Cardiac ventricle fibroblast (primary cell): ENCODE measurements around the gene KRTAP12-3. TPM values are rescaled to one million over a fixed set of nuclear protein-coding genes. Genes with fewer than 3 reads are reported as not detected.

ENCODE experiments used
- total RNA-seq: library from RNA; depleted of rRNA; stranded (reverse); fragments of >200 nt; gene quantifications from 2 replicates; pipeline ENCODE4 v1.2.3, GENCODE V29; 2015

Gene KRTAP12-3, protein sequence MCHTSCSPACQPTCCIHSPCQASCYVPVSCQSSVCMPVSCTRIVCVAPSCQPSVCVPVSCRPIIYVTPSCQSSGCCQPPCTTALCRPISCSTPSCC
- total RNA-seq = not detected in 2 replicates

DNA sequence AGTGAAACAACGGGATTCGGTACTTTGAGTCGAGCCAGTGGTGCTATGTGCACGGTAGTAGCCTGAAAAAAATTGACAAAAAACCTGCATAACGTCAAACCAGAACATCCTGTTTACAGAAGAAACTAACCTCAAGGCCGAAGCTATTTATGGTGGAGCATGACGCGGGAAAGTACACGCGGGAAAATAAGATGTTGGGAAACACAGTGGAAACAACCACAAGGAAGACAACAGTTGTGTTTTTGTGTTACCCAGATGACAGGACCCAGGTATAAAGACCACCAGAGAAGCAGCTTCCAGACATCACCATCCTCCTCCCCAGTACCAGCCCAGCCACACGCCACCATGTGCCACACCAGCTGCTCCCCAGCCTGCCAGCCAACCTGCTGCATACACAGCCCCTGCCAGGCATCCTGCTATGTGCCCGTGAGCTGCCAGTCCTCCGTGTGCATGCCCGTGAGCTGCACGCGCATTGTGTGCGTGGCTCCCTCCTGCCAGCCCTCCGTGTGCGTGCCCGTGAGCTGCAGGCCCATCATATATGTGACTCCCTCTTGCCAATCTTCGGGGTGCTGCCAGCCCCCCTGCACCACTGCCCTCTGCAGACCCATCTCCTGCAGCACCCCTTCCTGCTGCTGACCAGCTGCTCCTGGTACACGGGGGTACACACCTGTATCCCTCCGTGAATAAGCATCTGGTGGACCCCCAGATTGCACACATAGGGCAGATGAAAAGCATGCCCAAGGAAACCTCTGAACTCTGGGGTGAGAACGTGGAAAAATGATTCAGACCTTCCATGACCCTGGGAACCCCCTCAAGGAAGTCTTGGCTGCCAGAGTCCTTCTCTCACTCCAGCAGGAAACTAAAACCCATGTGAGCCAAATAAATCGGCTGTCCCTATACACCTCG, at the start of gene KRTAP12-3:
TSS of gene KRTAP12-3 (plus strand) at position 298 of the 906 bp plus-strand sequence. CDS start at position 346, 48 bp downstream.

GRCh38 chr21:44612029-44612486, 45.7 kb upstream of the KRTAP12-3 start, which contains the start of gene KRTAP10-8:
Gene KRTAP10-8 (plus strand): TSS chr21:44612079. CDS start chr21:44612101, 22 bp downstream.

DNA sequence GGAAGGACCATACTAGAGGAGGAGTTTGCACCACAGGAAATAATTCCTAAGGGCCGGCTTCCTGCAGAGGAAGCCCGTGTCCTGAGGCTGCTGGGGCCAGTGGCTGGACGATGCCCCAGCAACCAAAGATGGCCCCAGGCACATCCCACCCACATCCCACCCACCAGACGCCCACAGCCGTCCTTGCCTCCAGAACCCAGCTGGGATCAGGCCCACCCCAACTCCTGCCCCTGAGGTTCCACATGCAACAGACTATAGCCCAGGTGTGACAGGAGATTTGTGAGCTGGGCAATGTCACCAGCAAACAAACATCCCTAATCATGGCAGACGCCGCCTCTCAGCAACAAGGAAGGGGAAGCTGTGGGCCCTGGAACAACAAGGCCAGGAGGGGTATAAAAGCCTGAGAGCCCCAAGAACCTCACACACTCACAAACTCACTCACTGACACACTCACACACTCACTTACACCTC, 31.0 kb upstream of the KRTAP12-3 start, which contains the start of gene KRTAP10-9:
TSS of gene KRTAP10-9 (plus strand) at position 421 of the 471 bp plus-strand sequence. CDS start 79 bp downstream, outside the sequence.

DNA sequence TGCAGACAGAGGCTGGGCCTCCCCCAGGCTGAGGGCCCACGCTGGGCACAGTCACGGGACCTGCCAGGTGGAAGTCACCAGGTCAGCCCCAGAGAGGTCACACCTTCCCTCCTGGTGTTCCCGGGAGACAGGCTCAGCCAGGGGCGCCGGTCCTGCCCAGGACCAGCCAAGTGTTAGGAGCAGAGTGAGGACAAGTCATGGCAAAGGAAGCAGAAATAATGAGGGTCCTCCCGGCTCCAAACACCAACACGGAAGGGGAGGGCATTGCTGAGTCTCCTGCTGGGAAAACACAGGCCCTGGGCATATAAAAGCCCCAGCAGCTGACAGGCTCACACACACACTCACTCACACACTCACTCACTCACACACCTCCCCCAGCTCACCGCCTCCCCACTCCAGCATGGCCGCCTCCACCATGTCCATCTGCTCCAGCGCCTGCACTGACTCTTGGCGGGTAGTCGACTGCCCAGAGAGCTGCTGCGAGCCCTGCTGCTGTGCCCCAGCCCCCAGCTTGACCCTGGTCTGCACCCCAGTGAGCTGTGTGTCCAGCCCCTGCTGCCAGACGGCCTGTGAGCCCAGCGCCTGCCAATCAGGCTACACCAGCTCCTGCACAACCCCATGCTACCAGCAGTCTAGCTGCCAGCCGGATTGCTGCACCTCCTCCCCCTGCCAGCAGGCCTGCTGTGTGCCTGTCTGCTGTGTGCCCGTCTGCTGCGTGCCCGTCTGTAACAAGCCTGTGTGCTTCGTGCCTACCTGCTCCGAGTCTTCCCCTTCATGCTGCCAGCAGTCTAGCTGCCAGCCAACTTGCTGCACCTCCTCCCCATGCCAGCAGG, 20.5 kb upstream of the KRTAP12-3 start, which contains the start of gene KRTAP10-10:
TSS of gene KRTAP10-10 (plus strand) at position 339 of the 833 bp plus-strand sequence. CDS start at position 401, 62 bp downstream.

DNA sequence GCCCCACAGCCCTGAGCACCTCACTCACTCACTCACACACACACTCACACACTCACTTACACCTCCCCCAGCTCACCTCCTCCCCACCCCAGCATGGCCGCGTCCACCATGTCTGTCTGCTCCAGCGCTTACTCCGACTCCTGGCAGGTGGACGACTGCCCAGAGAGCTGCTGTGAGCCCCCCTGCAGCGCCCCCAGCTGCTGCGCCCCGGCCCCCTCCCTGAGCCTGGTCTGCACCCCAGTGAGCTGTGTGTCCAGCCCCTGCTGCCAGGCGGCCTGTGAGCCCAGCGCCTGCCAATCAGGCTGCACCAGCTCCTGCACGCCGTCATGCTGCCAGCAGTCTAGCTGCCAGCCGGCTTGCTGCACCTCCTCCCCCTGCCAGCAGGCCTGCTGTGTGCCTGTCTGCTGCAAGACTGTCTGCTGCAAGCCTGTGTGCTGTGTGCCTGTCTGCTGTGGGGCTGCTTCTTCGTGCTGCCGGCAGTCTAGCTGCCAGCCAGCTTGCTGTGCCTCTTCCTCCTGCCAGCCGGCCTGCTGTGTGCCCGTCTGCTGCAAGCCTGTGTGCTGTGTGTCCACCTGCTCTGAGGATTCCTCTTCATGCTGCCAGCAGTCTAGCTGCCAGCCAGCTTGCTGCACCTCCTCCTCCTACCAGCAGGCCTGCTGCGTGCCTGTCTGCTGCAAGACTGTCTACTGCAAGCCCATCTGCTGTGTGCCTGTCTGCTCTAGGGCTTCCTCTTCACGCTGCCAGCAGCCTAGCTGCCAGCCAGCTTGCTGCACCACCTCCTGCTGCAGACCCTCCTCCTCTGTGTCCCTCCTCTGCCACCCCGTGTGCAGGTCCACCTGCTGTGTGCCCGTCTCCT, 11.1 kb upstream of the KRTAP12-3 start, which contains the start of gene KRTAP10-11:
TSS of gene KRTAP10-11 (plus strand) at position 49 of the 856 bp plus-strand sequence. CDS start at position 94, 45 bp downstream.

GRCh38 chr21:44654576-44655175, 3.1 kb upstream of the KRTAP12-3 start, which contains the start of gene KRTAP12-4:
Gene KRTAP12-4 (minus strand): TSS chr21:44654659. CDS start chr21:44654614, 45 bp downstream.

GRCh38 chr21:44666401-44667320, 8.9 kb downstream of the KRTAP12-3 start, which contains the start of gene KRTAP12-2:
Gene KRTAP12-2 (minus strand): TSS chr21:44666927. CDS start chr21:44666886, 41 bp downstream.

DNA sequence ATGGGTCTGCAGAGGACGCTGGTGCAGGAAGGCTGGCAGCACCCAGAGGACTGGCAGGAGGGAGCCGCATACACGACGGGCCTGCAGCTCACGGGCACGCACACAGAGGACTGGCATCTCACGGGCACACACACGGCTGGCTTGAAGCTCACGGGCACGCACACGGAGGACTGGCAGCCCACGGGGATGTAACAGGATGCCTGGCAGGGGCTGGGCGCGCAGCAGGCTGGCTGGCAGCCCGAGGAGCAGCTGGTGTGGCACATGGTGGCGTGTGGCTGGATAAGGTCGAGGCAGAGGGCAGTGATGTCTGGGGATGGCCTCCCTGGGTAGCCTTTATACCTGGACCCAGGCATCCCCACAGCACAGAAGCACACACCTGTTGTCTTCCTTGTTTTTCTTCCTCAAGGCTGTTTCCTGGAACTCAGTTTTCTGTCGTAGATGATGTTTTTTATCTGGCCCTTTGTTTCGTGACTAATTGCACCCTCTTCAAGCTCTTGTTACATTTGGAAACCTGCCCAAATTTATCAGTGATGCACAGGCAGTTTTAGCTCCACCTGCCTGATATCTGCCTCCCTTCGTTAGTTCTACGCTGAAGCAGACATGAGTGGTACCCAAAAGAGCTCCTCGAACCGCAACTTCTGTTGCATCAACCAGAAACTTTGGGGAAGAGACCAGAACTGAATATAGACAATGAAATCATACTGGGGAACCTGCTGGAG, 24.3 kb downstream of the KRTAP12-3 start, which contains the start of gene KRTAP12-1:
TSS of gene KRTAP12-1 (minus strand) at position 303 of the 719 bp plus-strand sequence. CDS start at position 263, 40 bp downstream.

DNA sequence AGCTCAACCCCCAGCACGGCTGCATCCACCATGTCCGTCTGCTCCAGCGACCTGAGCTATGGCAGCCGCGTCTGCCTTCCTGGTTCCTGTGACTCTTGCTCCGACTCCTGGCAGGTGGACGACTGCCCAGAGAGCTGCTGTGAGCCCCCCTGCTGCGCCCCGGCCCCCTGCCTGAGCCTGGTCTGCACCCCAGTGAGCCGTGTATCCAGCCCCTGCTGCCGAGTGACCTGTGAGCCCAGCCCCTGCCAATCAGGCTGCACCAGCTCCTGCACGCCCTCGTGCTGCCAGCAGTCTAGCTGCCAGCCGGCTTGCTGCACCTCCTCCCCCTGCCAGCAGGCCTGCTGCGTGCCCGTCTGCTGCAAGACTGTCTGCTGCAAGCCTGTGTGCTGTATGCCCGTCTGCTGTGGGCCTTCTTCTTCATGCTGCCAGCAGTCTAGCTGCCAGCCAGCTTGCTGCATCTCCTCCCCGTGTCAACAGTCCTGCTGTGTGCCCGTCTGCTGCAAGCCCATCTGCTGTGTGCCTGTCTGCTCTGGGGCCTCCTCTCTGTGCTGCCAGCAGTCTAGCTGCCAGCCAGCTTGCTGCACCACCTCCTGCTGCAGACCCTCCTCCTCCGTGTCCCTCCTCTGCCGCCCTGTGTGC, 39.6 kb downstream of the KRTAP12-3 start, which contains the start of gene KRTAP10-12:
TSS of gene KRTAP10-12 (plus strand) at position 1 of the 639 bp plus-strand sequence. CDS start at position 31, 30 bp downstream.

Other genes starting within 250 kb of the KRTAP12-3 start
- gene LRRC3, start 202.4 kb upstream of the KRTAP12-3 start, total RNA-seq = 3.2 and 4.2 TPM in 2 replicates
- not detected in 2 replicates for gene KRTAP10-1, start 117.7 kb upstream of the KRTAP12-3 start, total RNA-seq
- not detected in 2 replicates for gene KRTAP10-2, start 106.4 kb upstream of the KRTAP12-3 start, total RNA-seq
- not detected in 2 replicates for gene KRTAP10-3, start 99.1 kb upstream of the KRTAP12-3 start, total RNA-seq
- not detected in 2 replicates for gene KRTAP10-4, start 84.2 kb upstream of the KRTAP12-3 start, total RNA-seq
- gene KRTAP10-5, start 77.3 kb upstream of the KRTAP12-3 start, total RNA-seq = not detected in 2 replicates
- not detected in 2 replicates for gene KRTAP10-6, start 65.4 kb upstream of the KRTAP12-3 start, total RNA-seq
- gene KRTAP10-7, start 57.3 kb upstream of the KRTAP12-3 start, total RNA-seq = not detected in 2 replicates
- not detected in 2 replicates for gene KRTAP10-8, start 45.9 kb upstream of the KRTAP12-3 start, total RNA-seq
- not detected in 2 replicates for gene KRTAP10-9, start 30.8 kb upstream of the KRTAP12-3 start, total RNA-seq
- gene KRTAP10-10, start 20.6 kb upstream of the KRTAP12-3 start, total RNA-seq = not detected in 2 replicates
- not detected in 2 replicates for gene KRTAP10-11, start 11.5 kb upstream of the KRTAP12-3 start, total RNA-seq
- gene KRTAP12-4, start 3.3 kb upstream of the KRTAP12-3 start, total RNA-seq = not detected in 2 replicates
- gene KRTAP12-2, start 9.0 kb downstream of the KRTAP12-3 start, total RNA-seq = not detected in 2 replicates
- not detected in 2 replicates for gene KRTAP12-1, start 24.2 kb downstream of the KRTAP12-3 start, total RNA-seq
- not detected in 2 replicates for gene KRTAP10-12, start 39.2 kb downstream of the KRTAP12-3 start, total RNA-seq
- gene TSPEAR, start 53.6 kb downstream of the KRTAP12-3 start, total RNA-seq = not detected in 2 replicates
- 22.3 and 30.2 TPM in 2 replicates for gene UBE2G2, start 143.9 kb downstream of the KRTAP12-3 start, total RNA-seq
- 66.7 and 80.6 TPM in 2 replicates for gene SUMO3, start 160.1 kb downstream of the KRTAP12-3 start, total RNA-seq
- 186 and 220 TPM in 2 replicates for gene PTTG1IP, start 215.8 kb downstream of the KRTAP12-3 start, total RNA-seq